Panc1 (cell line): ENCODE measurements around the gene PROZ. TPM values are rescaled to one million over a fixed set of nuclear protein-coding genes. Genes with fewer than 3 reads are reported as not detected.

ENCODE experiments used
- ATAC-seq: fragments of 200-7000 bp; cut with Tn5 transposase; 2 replicates; pipeline ENCODE4 v1.9.1; 2020; ENCODE audit warnings: mild to moderate bottlenecking, moderate library complexity
- BruUV-seq: library from RNA; stranded (reverse); fragments of 400-500 nt; replicated peaks from 2 replicates; lab custom pipeline; 2021; lab: Mats Ljungman, UMichigan
- CTCF ChIA-PET: fragments of 300-600 bp; sonication (Branson Sonifier 250); formaldehyde crosslinking; loops from one replicate; lab custom pipeline; 2022; ENCODE audit warnings: antibody characterized with exemption; lab: Charles Lee
- POLR2A ChIA-PET: fragments of 300-600 bp; sonication (Branson Sonifier 250); formaldehyde crosslinking; loops from one replicate; lab custom pipeline; 2022; ENCODE audit warnings: antibody characterized with exemption; lab: Charles Lee
- DNase-seq: peaks from one replicate; pipeline ENCODE4 v3.0.0-alpha.2; 2010; ENCODE audit warnings: low read depth, low spot score
- H3K27ac ChIP-seq: 2 replicates; pipeline ENCODE4 v1.5.1; 2011; ENCODE audit warnings: mild to moderate bottlenecking, low read length, inconsistent platforms
- H3K27me3 ChIP-seq: fragments of 200-500 bp; sonication (Bioruptor generic); 2 replicates; pipeline ENCODE4 v1.6.0; 2014; ENCODE audit warnings: low read length, inconsistent platforms; ENCODE audit not compliant: control insufficient read depth, insufficient read depth
- H3K36me3 ChIP-seq: fragments of 200-500 bp; sonication (Bioruptor generic); 2 replicates; pipeline ENCODE4 v1.5.1; 2014; ENCODE audit warnings: inconsistent platforms, mild to moderate bottlenecking, low read length, moderate library complexity; ENCODE audit not compliant: control insufficient read depth, insufficient read depth
- H3K4me1 ChIP-seq: 2 replicates; pipeline ENCODE4 v1.5.1; 2011; ENCODE audit warnings: inconsistent platforms, mild to moderate bottlenecking, low read length, moderate library complexity; ENCODE audit not compliant: control insufficient read depth, insufficient read depth
- H3K4me3 ChIP-seq, 2 experiments: 2 replicates each; pipeline ENCODE4 v1.5.1; 2011 to 2012; ENCODE audit warnings: low read depth in 2 of 2, low read length in 2 of 2, mild to moderate bottlenecking in 2 of 2, inconsistent platforms in 1 of 2, moderate library complexity in 1 of 2
- H3K9me3 ChIP-seq: fragments of 200-500 bp; sonication (Bioruptor generic); 2 replicates; pipeline ENCODE4 v1.5.1; 2014; ENCODE audit warnings: low read depth, mild to moderate bottlenecking, inconsistent platforms, low read length, moderate library complexity; ENCODE audit not compliant: control insufficient read depth, insufficient read depth
- CTCF ChIP-seq: fragments of 450-650 bp; IDR thresholded peaks from 2 replicates; pipeline ENCODE4 v1.5.1; 2017; ENCODE audit warnings: mild to moderate bottlenecking
- POLR2AphosphoS5 ChIP-seq: IDR thresholded peaks from 2 replicates; pipeline ENCODE4 v1.6.1; 2012; ENCODE audit warnings: mild to moderate bottlenecking, low read depth, low read length, moderate library complexity
- REST ChIP-seq, 2 experiments: IDR thresholded peaks; 2 replicates each; pipeline ENCODE4 v1.6.1; 2011 to 2012; ENCODE audit warnings: low read depth in 2 of 2, control low read depth in 1 of 2, low read length in 1 of 2, mild to moderate bottlenecking in 1 of 2, moderate library complexity in 1 of 2; ENCODE audit not compliant: insufficient read depth in 1 of 2
- SIN3A ChIP-seq: IDR thresholded peaks from 2 replicates; pipeline ENCODE4 v1.6.1; 2012; ENCODE audit warnings: low read depth, mild to moderate bottlenecking, low read length, moderate library complexity, borderline replicate concordance; ENCODE audit not compliant: insufficient read depth
- TCF7L2 ChIP-seq: IDR thresholded peaks from 2 replicates; pipeline ENCODE4 v1.6.1; 2011; ENCODE audit warnings: mild to moderate bottlenecking, low read depth, low read length, inconsistent platforms
- in situ Hi-C: cut with HindIII; loops from 2 replicates; pipeline ENCODE4 v1.10.0; 2016; ENCODE audit warnings: low sequenced_read_pairs, low pct_unique_long_range_greater_than_20kb
- intact Hi-C: fragments of 100-400 bp; cut with micrococcal nuclease; formaldehyde crosslinking; loops from one replicate; pipeline ENCODE4 v1.10.0; 2022; ENCODE audit not compliant: unreplicated experiment
- total RNA-seq: library from RNA; stranded (reverse); gene quantifications from one replicate; pipeline ENCODE4 v1.2.1, GENCODE V29; 2021; ENCODE audit not compliant: unreplicated experiment

PROZ gene
- total RNA-seq, 1 experiment from 2014 or later, result not detected

GRCh38 chr13:113129480-113129879, 29.0 kb upstream of the PROZ start:
- BruUV-seq, result no TSS peak
- H3K27ac ChIP-seq, result no peak overlapping the region
- no peaks in the 10 kb centered on the region for H3K27me3 ChIP-seq
- no peak for TF ChIP-seq TCF7L2
- no peak for TF ChIP-seq REST (IDR thresholded peaks at IDR 0.05; ENCODE audit: insufficient read depth in 1 of 2, low read depth in 2 of 2, low read length in 1 of 2)
- no peak for TF ChIP-seq CTCF
- no peak for TF ChIP-seq SIN3A
- no peak for TF ChIP-seq POLR2AphosphoS5
- ChIA-PET POLR2A (no interaction called here), CTCF (no interaction called here)
- ATAC-seq (no peak), DNase-seq (no peak)
- in situ Hi-C loops (no loop called here), intact Hi-C loops (no loop called here)
- no peaks in the 10 kb centered on the region for H3K36me3 ChIP-seq
- H3K4me3 ChIP-seq, result no peak overlapping the region
- no peaks in the 10 kb centered on the region for H3K9me3 ChIP-seq
- no peaks in the 10 kb centered on the region for H3K4me1 ChIP-seq

GRCh38 chr13:113129921-113130750, 28.3 kb upstream of the PROZ start:
- H3K9me3 ChIP-seq, result no peaks in the 10 kb centered on the region
- CTCF ChIA-PET, result no interaction called here
- BruUV-seq, result no TSS peak
- no peaks in the 10 kb centered on the region for H3K36me3 ChIP-seq
- TF ChIP-seq REST (IDR thresholded peaks at IDR 0.05; ENCODE audit: insufficient read depth in 1 of 2, low read depth in 2 of 2, low read length in 1 of 2) (no peak), TCF7L2 (no peak), SIN3A (no peak), POLR2AphosphoS5 (no peak), CTCF (no peak)
- H3K27ac ChIP-seq, result no peak overlapping the region
- POLR2A ChIA-PET, result no interaction called here
- ATAC-seq (no peak), DNase-seq (no peak)
- in situ Hi-C loops, result no loop called here
- no peaks in the 10 kb centered on the region for H3K27me3 ChIP-seq
- H3K4me3 ChIP-seq, result no peak overlapping the region
- no peaks in the 10 kb centered on the region for H3K4me1 ChIP-seq
- intact Hi-C loops, result no loop called here
